Neuronal stem cell (in vitro differentiated cells): ENCODE results near the gene KRT86.
A peak's percentile ranks its signal among the peaks of the same experiment; 100 is the strongest.

Experiments
- DNase-seq: peaks from one replicate; pipeline ENCODE4 v3.0.0-alpha.2; 2013; ENCODE audit warnings: low spot score
- H2AFZ ChIP-seq: one replicate; pipeline ENCODE4 v1.6.1; 2013; ENCODE audit warnings: mild to moderate bottlenecking, low read length, inconsistent platforms
- H2AK5ac ChIP-seq: 2 replicates; pipeline ENCODE4 v1.6.1; 2013; ENCODE audit warnings: low read depth, mild to moderate bottlenecking, inconsistent platforms, low read length, moderate library complexity, mixed read lengths
- H2BK120ac ChIP-seq: 2 replicates; pipeline ENCODE4 v1.6.1; 2013; ENCODE audit warnings: low read depth, mild to moderate bottlenecking, inconsistent platforms, low read length, moderate library complexity, mixed read lengths
- H2BK12ac ChIP-seq: one replicate; pipeline ENCODE4 v1.6.1; 2013; ENCODE audit warnings: low read length, inconsistent platforms
- H2BK15ac ChIP-seq: 2 replicates; pipeline ENCODE4 v1.6.1; 2013; ENCODE audit warnings: mild to moderate bottlenecking, low read length, inconsistent platforms, mixed read lengths
- H2BK5ac ChIP-seq: one replicate; pipeline ENCODE4 v1.6.1; 2013; ENCODE audit warnings: inconsistent platforms, mild to moderate bottlenecking, low read length, moderate library complexity
- H3K14ac ChIP-seq: one replicate; pipeline ENCODE4 v1.6.1; 2013; ENCODE audit warnings: low read length, inconsistent platforms
- H3K18ac ChIP-seq: 2 replicates; pipeline ENCODE4 v1.6.1; 2013; ENCODE audit warnings: low read length, inconsistent platforms
- H3K23ac ChIP-seq: 2 replicates; pipeline ENCODE4 v1.6.1; 2013; ENCODE audit warnings: low read depth, mild to moderate bottlenecking, mixed read lengths, low read length, inconsistent platforms; ENCODE audit not compliant: poor library complexity
- H3K27ac ChIP-seq: replicated peaks from 3 replicates; pipeline ENCODE4 v1.5.1; 2013; ENCODE audit warnings: low read length, inconsistent platforms
- H3K27me3 ChIP-seq, 3 experiments: 2 replicates each; pipeline ENCODE4 v1.6.1; 2013; ENCODE audit warnings: low read length in 3 of 3, mild to moderate bottlenecking in 2 of 3, inconsistent platforms in 1 of 3, low read depth in 1 of 3, mixed read lengths in 1 of 3, moderate library complexity in 1 of 3; ENCODE audit not compliant: control insufficient read depth in 3 of 3, insufficient read depth in 3 of 3
- H3K36me3 ChIP-seq, 2 donors: replicated peaks in 1 of 2; 2 replicates each; pipeline ENCODE4 v1.6.1; 2013; ENCODE audit warnings: low read length in 2 of 2; ENCODE audit not compliant: control insufficient read depth in 2 of 2, insufficient read depth in 2 of 2
- H3K4ac ChIP-seq: 2 replicates; pipeline ENCODE4 v1.6.1; 2013; ENCODE audit warnings: inconsistent platforms, mild to moderate bottlenecking, low read length, moderate library complexity
- H3K4me1 ChIP-seq, 2 donors: 1 replicate in 1 of 2; 2 replicates in 1 of 2; pipeline ENCODE4 v1.6.1; 2013; ENCODE audit warnings: low read length in 2 of 2, low read depth in 1 of 2; ENCODE audit not compliant: control insufficient read depth in 2 of 2, insufficient read depth in 1 of 2
- H3K4me2 ChIP-seq: one replicate; pipeline ENCODE4 v1.6.1; 2013; ENCODE audit warnings: mild to moderate bottlenecking, low read length, inconsistent platforms; ENCODE audit not compliant: insufficient read depth, poor library complexity, severe bottlenecking
- H3K4me3 ChIP-seq, 2 donors: 2 replicates each; pipeline ENCODE4 v1.5.1; 2013; ENCODE audit warnings: low read length in 2 of 2, mild to moderate bottlenecking in 2 of 2, inconsistent platforms in 1 of 2, moderate library complexity in 1 of 2
- H3K79me1 ChIP-seq: one replicate; pipeline ENCODE4 v1.6.1; 2013; ENCODE audit warnings: low read depth, mild to moderate bottlenecking, inconsistent platforms, low read length, moderate library complexity
- H3K9ac ChIP-seq: one replicate; pipeline ENCODE4 v1.6.1; 2013; ENCODE audit warnings: mild to moderate bottlenecking, low read depth, low read length, inconsistent platforms; ENCODE audit not compliant: poor library complexity
- H3K9me3 ChIP-seq, 2 donors: replicated peaks in 1 of 2; 2 replicates each; pipeline versions ENCODE3 to v1.6.1; 2013; ENCODE audit warnings: low read length in 2 of 2, mild to moderate bottlenecking in 2 of 2, inconsistent platforms in 1 of 2, low read depth in 1 of 2, mixed read lengths in 1 of 2, moderate library complexity in 1 of 2; ENCODE audit not compliant: control insufficient read depth in 2 of 2, insufficient read depth in 1 of 2
- H4K8ac ChIP-seq: one replicate; pipeline ENCODE4 v1.6.1; 2013; ENCODE audit warnings: low read depth, mild to moderate bottlenecking, inconsistent platforms, low read length, moderate library complexity
- H4K91ac ChIP-seq: one replicate; pipeline ENCODE4 v1.6.1; 2013; ENCODE audit warnings: low read length, low read depth, mild to moderate bottlenecking, inconsistent platforms; ENCODE audit not compliant: poor library complexity
- WGBS, 2 donors: extraction: QIAGEN DNeasy Blood & Tissue Kit; methylation state at CpG; one replicate each; pipeline ENCODE4 v1.1.7; 2013; ENCODE audit warnings: missing lambda C conversion rate in 2 of 2, mixed read lengths in 1 of 2; ENCODE audit not compliant: insufficient read length in 2 of 2, insufficient replicate concordance in 1 of 2; ENCODE audit errors: extremely low coverage in 2 of 2; 5-methylcytosine and 5-hydroxymethylcytosine counted together

The KRT86 gene

GRCh38 chr12:52268212-52268611 lies 6.2 kb upstream of the KRT86 start:
- no peak overlapping the region for H3K9ac ChIP-seq
- no peak overlapping the region for H2BK12ac ChIP-seq
- H3K27me3 ChIP-seq, result peaks cover 0 to 2% (median 0%) of the 10 kb centered on the region in 3 experiments
- H3K4ac ChIP-seq, result no peak overlapping the region
- H3K4me3 ChIP-seq, result no peak overlapping the region
- no peak overlapping the region for H4K91ac ChIP-seq
- H2BK120ac ChIP-seq, result no peak overlapping the region
- H3K36me3 ChIP-seq, result no peaks in the 10 kb centered on the region
- H3K27ac ChIP-seq, result no peak overlapping the region
- no peak overlapping the region for H2AK5ac ChIP-seq
- H3K23ac ChIP-seq, result no peak overlapping the region
- no peaks in the 10 kb centered on the region for H3K4me1 ChIP-seq
- peak overlapping the region; percentile 8 for H3K18ac ChIP-seq
- H3K4me2 ChIP-seq, result no peak overlapping the region
- H3K79me1 ChIP-seq, result no peaks in the 10 kb centered on the region
- H4K8ac ChIP-seq, result no peak overlapping the region
- WGBS, 2 donors, result no CpG with 5 or more reads among the region's 2 CpGs
- no peak overlapping the region for H2AFZ ChIP-seq
- H3K14ac ChIP-seq, result no peak overlapping the region
- H2BK15ac ChIP-seq, result no peak overlapping the region
- H2BK5ac ChIP-seq, result no peak overlapping the region
- DNase-seq, result no peak
- H3K9me3 ChIP-seq, result peaks cover 0 to under 1% of the 10 kb centered on the region in 2 donors

DNA sequence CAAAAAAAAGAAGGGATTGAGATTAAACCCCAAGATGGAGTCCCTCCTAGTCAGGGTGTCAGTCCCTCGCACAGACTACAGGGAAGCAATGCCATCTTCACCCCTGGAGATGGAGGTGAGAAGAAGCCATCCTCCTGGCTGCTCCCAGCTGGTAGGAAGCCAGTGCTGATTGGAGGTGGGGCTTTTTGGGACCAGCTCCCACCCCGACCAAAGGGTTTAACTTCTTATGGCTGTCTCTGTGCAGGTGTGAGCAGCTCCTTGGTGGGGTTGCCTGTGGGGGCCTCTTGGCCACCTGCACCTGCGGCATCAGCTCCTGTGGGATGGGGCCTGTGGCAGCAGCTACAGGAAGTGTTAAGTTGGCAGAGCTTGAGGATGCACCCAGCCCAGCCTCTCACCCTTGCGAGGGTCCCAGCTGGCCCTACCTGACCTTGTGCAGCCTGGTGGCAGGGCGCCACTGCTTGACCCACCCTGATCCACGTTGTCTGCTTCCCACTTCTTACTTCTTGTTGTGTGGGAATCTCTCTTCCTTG lies 3.8 kb upstream of the KRT86 start:
- Histone ChIP-seq H3K18ac (peak overlapping the region; percentile 36), H4K91ac (no peak overlapping the region), H2BK15ac (no peak overlapping the region), H3K4me1 (no peaks in the 10 kb centered on the region), H3K9ac (no peak overlapping the region), H3K4me2 (no peak overlapping the region), H3K4me3 (no peak overlapping the region), H3K9me3 (no peaks in the 10 kb centered on the region), H3K36me3 (no peaks in the 10 kb centered on the region), H2BK12ac (peak overlapping the region; percentile 59), H3K14ac (peak overlapping the region; percentile 92), H4K8ac (no peak overlapping the region), H3K79me1 (no peaks in the 10 kb centered on the region), H2BK5ac (no peak overlapping the region), H3K4ac (no peak overlapping the region), H3K27me3 (peaks cover 0 to 4% (median 2%) of the 10 kb centered on the region in 3 experiments), H2AFZ (no peak overlapping the region), H3K23ac (no peak overlapping the region), H2BK120ac (no peak overlapping the region), H2AK5ac (peak overlapping the region; percentile 42), H3K27ac (no peak overlapping the region)
- no peak for DNase-seq
- WGBS, 2 donors, result no CpG with 5 or more reads among the region's 6 CpGs

DNA sequence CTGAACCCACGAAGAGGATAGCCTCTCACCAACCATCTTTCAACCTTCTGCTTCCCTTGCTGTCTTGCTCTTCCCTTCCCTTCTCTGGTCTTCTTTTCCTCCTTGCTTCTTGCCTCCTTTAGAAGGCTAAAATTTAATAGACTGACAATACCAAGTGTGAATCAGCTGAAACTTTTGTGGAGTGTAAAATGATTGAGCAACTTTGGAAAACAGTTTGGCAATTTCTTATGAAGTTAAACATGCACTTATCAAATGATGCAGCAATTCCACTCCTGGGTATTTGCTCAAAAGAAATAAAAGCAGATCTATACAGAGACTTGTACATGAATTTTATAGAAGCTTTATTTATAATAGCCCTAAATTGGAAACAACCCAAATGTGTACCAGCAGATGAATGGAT lies 3.3 kb upstream of the KRT86 start:
- no peaks in the 10 kb centered on the region for H3K4me1 ChIP-seq
- no peak overlapping the region for H2BK120ac ChIP-seq
- H3K18ac ChIP-seq, result no peak overlapping the region
- H3K36me3 ChIP-seq, result no peaks in the 10 kb centered on the region
- peaks cover 0 to 4% (median 2%) of the 10 kb centered on the region in 3 experiments for H3K27me3 ChIP-seq
- no peak overlapping the region for H3K9ac ChIP-seq
- no peak overlapping the region for H2BK15ac ChIP-seq
- no peak overlapping the region for H3K27ac ChIP-seq
- H4K91ac ChIP-seq, result no peak overlapping the region
- no peak overlapping the region for H2AK5ac ChIP-seq
- no peaks in the 10 kb centered on the region for H3K79me1 ChIP-seq
- no peak overlapping the region for H3K4ac ChIP-seq
- peak overlapping the region; percentile 92 for H3K14ac ChIP-seq
- no peak overlapping the region for H3K4me3 ChIP-seq
- peak overlapping the region; percentile 59 for H2BK12ac ChIP-seq
- H3K9me3 ChIP-seq, result no peaks in the 10 kb centered on the region
- no peak overlapping the region for H4K8ac ChIP-seq
- no peak overlapping the region for H3K4me2 ChIP-seq
- H2BK5ac ChIP-seq, result no peak overlapping the region
- DNase-seq, result no peak
- H2AFZ ChIP-seq, result no peak overlapping the region
- no peak overlapping the region for H3K23ac ChIP-seq
- no CpG with 5 or more reads among the region's 1 CpG for WGBS, 2 donors

- no peak overlapping the region for H2AK5ac ChIP-seq
- no peak overlapping the region for H4K91ac ChIP-seq
- no peak overlapping the region for H2BK120ac ChIP-seq
- no peak overlapping the region for H3K4me2 ChIP-seq
- WGBS, 2 donors, result no CpG with 5 or more reads among the region's 3 CpGs
- peaks cover 3 to 15% of the 10 kb centered on the region in 2 donors for H3K4me1 ChIP-seq
- peak overlapping the region; percentile 22 for H3K23ac ChIP-seq
- H2BK12ac ChIP-seq, result no peak overlapping the region
- no peak overlapping the region for H3K9ac ChIP-seq
- no peak for DNase-seq
- no peak overlapping the region for H3K4me3 ChIP-seq
- H3K9me3 ChIP-seq, result no peaks in the 10 kb centered on the region
- no peak overlapping the region for H3K18ac ChIP-seq
- H2AFZ ChIP-seq, result no peak overlapping the region
- H3K4ac ChIP-seq, result no peak overlapping the region
- H2BK15ac ChIP-seq, result no peak overlapping the region
- H3K27ac ChIP-seq, result no peak overlapping the region
- no peaks in the 10 kb centered on the region for H3K79me1 ChIP-seq
- peaks cover 0 to 13% (median 2%) of the 10 kb centered on the region in 3 experiments for H3K27me3 ChIP-seq
- H3K14ac ChIP-seq, result no peak overlapping the region
- no peak overlapping the region for H2BK5ac ChIP-seq
- no peaks in the 10 kb centered on the region for H3K36me3 ChIP-seq
- no peak overlapping the region for H4K8ac ChIP-seq
These were observed 1.2 kb downstream of the KRT86 start for GRCh38 chr12:52275686-52276085.
